HG02571 (cell line): Measurements from ENCODE around the gene SEMA4A.
A peak's percentile ranks its signal among the peaks of the same experiment; 100 is the strongest.
"Not testable (repeated sequence)": the region's sequence is repeated elsewhere in the genome, so short reads cannot be mapped to it uniquely, and the experiment has no call there.

Experiments used
- ATAC-seq: cut with Tn5 transposase; IDR thresholded peaks from one replicate; pipeline ENCODE4 v1.9.1; 2021; ENCODE audit warnings: mild to moderate bottlenecking, moderate library complexity; ENCODE audit not compliant: unreplicated experiment

SEMA4A gene

DNA sequence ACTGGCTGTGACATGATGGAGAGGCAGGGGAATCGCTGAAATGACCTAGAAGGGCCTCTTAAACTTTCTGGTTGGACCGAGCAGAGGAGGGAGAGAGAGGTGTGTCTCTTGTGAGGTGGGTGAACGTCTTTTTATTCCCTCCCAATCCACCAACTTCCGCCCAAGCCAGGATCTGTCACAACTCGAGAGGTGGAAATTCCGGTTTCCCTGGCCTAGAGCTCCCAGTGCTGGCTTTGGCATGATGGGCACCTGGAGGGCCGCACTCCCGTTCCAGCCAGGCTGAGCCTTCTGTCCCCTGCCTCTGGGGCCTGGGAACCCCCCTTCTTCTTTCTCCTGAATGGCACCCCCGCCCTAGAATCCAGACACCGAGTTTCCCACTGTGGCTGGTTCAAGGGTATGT, at the start of gene SEMA4A:
Gene SEMA4A, plus strand, starts transcription at position 224 of the 400 bp plus-strand sequence. CDS start 994 bp downstream, outside the sequence.
- no peak for ATAC-seq

GRCh38 chr1:156104065-156104810, 49.1 kb upstream of the SEMA4A start:
- no peak for ATAC-seq

GRCh38 chr1:156104861-156105832, 48.2 kb upstream of the SEMA4A start:
- ATAC-seq, result no peak

- no peak for ATAC-seq
These were observed 46.5 kb upstream of the SEMA4A start for GRCh38 chr1:156106624-156107488.

DNA sequence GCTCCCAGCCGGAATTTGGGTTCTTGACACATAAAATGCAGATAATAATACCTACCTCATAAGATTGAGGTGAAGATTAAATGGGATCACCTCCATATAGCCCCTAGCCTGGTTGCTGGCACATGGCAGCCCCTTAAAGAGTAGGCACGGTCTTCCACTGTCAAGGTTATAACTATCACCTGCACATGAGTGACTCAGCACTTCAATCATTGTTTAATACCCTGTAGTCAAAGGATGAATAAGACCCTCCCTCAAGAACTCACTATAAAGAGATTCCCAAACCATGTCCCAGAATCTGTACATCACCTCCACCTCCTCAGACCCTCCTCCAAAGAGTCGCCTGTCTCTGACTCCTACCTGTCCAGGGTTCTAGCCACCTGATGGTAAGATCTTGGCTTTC, 45.3 kb upstream of the SEMA4A start:
- ATAC-seq, result no peak

DNA sequence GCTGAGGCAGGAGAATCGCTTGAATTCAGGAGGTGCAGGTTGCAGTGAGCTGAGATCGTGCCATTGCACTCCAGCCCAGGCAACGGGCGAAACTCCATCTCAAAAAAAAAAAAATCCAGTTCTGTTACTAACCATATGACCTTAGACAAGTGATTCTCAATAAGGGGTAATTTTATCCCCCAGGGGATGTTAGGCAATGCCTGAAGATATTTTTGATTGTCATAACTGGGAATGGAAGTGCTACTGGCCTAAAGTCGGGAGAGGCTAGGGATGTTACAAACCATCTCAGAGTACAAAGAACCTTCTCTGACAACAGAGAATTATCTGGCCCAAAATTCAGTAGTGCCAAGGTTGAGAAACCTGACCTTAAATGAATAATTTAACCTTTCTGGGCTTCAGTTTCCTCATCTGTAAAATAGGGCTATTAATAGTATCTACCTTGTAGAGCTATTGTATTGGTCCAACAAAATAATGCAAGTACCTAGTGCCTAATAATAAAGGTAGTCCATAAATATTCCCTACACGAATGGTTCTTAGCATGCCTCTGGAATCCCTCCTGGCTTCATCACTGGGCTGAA, 44.6 kb upstream of the SEMA4A start:
- ATAC-seq, result no peak

DNA sequence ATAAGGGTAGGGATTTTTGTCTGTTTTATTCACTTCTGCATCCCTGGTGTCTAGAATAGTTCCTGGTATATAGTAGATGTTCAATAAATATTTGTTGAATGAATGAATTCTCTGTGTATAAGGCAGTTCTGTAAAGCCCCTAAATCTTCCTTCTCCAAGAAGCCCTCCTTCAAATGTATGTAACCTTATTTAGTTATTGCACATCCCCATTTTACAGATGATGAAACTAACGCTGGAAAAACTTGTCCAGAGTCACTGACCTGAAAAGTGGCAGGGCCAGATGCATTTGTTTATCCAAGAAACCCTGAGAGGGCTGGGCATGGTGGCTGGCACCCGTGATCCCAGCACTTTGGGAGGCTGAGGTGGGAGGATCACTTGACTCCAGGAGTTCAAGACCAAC, 43.1 kb upstream of the SEMA4A start:
- ATAC-seq, result no peak

GRCh38 chr1:156111355-156111962, 41.9 kb upstream of the SEMA4A start:
- ATAC-seq, result no peak

GRCh38 chr1:156112276-156113137, 40.9 kb upstream of the SEMA4A start:
- no peak for ATAC-seq

- ATAC-seq, result no peak
These were observed 40.0 kb upstream of the SEMA4A start for GRCh38 chr1:156113282-156113950.

- peak; percentile 75 for ATAC-seq
These were observed 39.1 kb upstream of the SEMA4A start, which contains the start of gene LMNA for GRCh38 chr1:156114101-156114918. TSS of gene LMNA (plus strand) at chr1:156114711. CDS start at chr1:156114919, 208 bp downstream.

- ATAC-seq, result peak; percentile 12
These were observed 38.4 kb upstream of the SEMA4A start for GRCh38 chr1:156114919-156115513.

GRCh38 chr1:156115514-156116374, 37.6 kb upstream of the SEMA4A start:
- ATAC-seq, result no peak

DNA sequence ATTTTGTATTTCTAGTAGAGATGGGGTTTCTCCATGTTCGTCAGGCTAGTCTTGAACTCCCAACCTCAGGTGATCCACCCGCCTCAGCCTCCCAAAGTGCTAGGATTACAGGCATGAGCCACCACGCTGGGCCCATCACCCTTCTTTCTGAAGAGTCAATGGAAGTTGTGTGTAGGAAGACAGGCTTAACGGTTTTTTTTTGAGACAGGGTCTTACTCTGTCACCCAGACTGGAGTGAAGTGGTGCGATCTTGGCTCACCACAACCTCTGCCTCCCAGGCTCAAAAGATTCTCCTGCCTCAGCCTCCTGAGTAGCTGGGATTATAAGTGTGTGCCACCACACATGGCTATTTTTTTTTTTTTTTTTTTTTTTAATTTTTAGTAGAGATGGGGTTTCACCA, 36.7 kb upstream of the SEMA4A start:
- not testable (repeated sequence) for ATAC-seq

GRCh38 chr1:156117414-156118176, 35.8 kb upstream of the SEMA4A start:
- no peak for ATAC-seq
